HG03460 (cell line): ENCODE data around the gene BICRAL.
"Not testable (repeated sequence)": the region's sequence is repeated elsewhere in the genome, so short reads cannot be mapped to it uniquely, and the experiment has no call there.

Source experiments
- ATAC-seq: cut with Tn5 transposase; IDR thresholded peaks from one replicate; pipeline ENCODE4 v1.9.1; 2021; ENCODE audit not compliant: unreplicated experiment

BICRAL gene

GRCh38 chr6:42790549-42791181 lies 8.8 kb downstream of the BICRAL start:
- no peak for ATAC-seq

GRCh38 chr6:42791706-42792320 lies 10.0 kb downstream of the BICRAL start:
- no peak for ATAC-seq

- no peak for ATAC-seq
These were observed 13.8 kb downstream of the BICRAL start for GRCh38 chr6:42795651-42796050.

- no peak for ATAC-seq
These were observed 14.3 kb downstream of the BICRAL start for GRCh38 chr6:42796171-42796570.

DNA sequence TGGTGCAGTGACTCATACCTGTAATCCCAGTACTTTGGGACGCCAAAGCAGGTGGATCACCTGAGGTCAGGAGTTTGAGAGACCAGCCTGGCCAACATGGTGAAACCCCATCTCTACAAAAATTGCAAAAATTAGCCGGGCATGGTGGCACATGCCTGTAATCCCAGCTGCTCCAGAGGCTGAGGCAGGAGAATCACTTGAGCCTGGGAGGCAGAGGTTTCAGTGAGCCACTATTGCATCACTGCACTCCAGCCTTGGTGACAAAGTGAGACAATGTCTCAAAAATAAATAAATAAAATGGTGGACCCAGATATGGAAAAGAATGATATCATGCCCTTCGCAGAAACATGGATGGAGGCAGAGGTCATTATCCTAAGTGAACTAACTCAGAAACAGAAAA lies 15.8 kb downstream of the BICRAL start:
- ATAC-seq = not testable (repeated sequence)

DNA sequence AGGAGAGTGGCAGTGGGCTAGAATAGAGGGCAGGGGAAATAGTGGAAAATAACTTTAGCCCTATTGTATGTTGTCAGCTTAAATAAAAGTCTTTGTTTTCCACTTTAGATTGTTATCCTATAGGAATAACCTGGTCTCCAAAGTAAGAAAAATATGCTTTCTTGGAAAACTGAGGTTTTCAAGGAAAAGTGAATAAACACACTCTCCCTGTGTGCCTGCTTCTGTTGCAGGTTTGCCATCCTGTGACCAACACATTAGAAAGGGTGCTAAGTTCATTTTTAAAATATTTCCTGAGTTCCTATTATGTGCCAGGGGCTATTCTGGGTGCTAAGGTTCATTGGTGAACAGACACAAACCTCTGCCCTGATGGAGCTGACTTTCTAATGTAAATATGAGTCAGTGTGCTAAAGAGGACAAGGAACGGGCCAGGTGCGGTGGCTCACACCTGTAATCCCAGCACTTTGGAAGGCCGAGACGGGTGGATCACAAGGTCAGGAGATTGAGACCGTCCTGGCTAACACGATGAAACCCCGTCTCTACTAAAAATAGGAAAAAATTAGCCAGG lies 23.5 kb downstream of the BICRAL start:
- ATAC-seq = no peak

DNA sequence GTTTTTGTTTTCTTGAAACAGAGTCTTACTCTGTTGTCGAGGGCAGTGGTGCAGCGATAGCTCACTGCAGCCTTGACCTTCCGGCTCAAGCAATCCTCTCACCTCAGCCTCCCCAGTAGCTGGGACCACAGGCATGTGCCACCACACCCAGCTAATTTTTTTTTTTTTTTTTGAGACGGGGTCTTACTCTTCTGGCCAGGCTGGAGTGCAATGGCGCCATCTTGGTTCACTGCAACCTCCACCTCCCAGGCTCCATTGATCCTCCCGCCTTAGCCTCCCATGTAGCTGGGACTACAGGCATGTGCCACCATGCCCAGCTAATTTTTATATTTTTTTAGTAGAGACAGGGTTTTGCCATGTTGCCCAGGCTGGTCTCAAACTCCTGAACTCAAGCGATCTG lies 24.5 kb downstream of the BICRAL start:
- ATAC-seq = not testable (repeated sequence)

GRCh38 chr6:42808492-42809483 lies 26.9 kb downstream of the BICRAL start:
- no peak for ATAC-seq

- no peak for ATAC-seq
These were observed 31.3 kb downstream of the BICRAL start for GRCh38 chr6:42813074-42813645.

DNA sequence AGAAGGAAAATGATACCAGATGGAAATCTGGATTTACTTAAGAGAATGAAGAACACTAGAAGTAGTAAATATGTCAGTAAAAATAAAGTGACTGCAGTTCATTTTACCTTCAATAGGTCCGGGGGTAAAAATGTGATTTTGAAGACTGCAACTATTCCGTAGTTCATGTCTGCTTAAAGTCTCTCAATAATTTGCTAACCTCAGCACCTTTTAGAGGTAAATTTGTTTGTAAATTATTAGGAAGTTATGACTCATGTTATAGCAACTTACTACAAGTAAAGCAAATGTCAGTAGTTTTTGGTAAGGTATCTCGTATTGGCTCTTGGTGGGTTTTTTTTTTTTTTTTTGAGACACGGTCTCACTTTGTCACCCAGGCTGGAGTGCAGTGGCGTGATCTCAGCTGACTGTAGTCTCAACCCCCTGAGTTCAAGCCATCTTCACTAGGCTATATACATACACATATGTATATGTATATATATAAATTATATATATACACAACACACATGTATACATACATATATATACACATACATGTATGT lies 32.1 kb downstream of the BICRAL start:
- no peak for ATAC-seq

DNA sequence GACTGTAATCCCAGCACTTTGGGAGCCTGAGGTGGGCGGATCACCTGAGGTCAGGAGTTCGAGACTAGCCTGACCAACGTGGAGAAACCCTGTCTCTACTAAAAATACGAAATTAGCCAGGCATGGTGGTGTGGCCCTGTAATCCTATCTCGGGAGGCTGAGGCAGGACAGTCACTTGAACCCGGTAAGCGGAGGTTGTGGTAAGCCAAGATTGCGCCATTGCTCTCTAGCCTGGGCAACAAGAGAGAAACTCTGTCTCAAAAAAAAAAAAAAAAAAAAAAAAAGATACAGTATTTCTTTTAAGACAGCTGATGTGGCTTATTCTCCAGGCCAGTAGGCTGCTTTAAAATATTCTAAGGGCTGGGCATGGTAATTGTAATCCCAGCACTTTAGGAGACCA lies 33.9 kb downstream of the BICRAL start:
- not testable (repeated sequence) for ATAC-seq

DNA sequence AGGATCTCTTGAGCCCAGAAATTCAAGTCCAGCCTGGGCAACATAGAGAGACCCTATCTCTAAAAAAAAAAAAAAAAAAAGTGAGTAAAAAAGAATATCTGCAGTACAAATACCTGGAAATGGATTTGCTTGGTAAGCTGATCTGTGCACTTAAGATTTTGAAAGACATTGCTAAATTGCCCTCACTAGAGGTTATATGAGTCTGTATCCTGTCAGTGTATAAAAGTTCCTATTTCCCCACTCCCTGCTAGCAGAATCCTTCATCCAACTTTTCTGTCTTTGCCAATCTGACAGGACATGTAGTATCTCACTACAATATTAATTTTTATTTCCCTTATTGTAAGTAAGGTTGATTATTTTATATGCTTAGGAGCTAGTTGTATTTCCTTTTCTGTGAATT lies 36.1 kb downstream of the BICRAL start:
- no peak for ATAC-seq

GRCh38 chr6:42818416-42818815 lies 36.6 kb downstream of the BICRAL start:
- ATAC-seq = no peak

DNA sequence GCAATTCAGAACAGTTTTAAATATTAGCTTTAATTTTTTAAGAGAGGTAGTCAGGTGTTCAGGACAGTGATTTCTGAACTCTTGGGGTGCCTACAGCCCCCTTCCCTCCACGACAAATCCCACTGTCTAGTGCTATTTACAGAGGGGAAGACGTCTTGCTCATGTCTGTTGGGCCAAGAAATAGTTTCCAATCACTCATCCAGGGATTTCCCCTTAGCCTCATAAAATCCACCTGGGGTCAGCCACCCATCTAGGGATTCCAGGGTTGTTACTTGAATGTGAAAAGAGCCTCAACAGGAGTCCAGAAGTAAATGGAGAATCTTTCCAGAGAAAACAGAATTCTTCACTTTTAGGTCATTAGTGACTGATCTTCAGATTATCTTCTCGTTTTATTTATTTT lies 37.0 kb downstream of the BICRAL start:
- ATAC-seq = no peak

DNA sequence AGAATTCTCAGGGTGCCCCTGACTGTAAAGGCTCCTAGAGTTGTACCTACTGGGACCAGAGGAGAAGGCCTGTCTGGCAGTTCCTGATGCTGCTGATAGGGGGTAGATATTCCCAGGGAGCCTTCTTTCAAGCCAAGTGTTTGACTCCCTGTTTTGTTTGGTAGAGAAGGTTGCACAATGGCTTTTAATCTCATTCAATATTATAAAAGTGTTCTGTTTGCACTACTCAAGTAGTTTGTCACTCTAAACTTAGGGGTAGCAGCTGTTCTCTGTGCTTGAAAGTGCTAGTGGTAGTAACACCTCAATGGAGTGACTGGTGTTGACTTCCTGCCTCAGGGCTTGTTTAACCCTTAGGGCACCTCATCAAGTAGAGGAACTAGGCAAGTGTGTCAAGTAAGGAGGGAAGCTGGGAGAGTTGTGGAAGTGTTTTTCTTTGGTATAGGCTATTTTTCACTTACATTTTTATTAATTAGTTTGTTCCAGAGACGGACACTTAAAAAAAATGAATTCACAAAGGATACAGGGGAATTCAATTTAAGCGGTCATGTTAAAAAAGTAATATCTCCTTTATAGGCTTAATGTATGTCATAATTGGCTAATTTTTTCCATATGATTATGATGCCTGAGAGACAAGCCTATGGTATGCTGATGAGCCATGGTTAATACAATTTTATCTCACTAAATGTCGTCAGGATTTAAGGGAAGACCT lies 38.1 kb downstream of the BICRAL start:
- ATAC-seq = no peak

GRCh38 chr6:42820512-42821340 lies 38.9 kb downstream of the BICRAL start:
- ATAC-seq = no peak

DNA sequence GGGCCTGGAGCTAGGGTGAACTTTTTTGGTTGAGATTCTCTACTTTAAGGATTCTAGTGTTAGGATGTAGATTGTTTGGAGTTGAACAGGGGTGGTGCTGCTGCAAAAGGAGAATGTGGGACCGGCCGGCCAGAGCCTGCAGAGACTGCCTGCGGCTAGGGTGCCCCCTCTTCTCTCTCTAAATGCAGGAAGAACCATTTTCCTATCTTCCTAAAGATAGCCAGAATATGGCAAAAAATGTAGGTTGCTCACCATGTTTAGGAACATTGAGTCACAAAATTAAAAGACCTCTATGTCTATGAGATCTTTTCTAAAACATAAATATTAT lies 39.5 kb downstream of the BICRAL start:
- no peak for ATAC-seq

DNA sequence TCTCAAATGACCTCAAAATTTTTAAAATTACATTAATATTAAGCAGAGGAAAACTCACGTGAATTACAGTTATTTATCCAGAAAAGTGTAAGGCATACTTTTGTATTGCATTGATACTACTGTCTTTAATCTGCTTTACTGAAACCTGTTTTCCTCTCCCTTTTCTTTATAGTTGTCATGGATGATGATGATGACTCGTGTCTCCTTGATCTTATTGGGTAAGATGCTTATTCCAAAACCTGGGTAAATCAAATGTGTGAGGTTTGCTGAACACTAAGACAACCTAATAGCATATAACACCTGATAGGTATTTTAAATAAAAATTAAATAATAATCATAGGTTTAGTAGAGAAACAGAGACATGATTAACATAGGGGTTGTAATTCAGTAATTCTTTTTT lies 40.0 kb downstream of the BICRAL start:
- ATAC-seq = no peak

DNA sequence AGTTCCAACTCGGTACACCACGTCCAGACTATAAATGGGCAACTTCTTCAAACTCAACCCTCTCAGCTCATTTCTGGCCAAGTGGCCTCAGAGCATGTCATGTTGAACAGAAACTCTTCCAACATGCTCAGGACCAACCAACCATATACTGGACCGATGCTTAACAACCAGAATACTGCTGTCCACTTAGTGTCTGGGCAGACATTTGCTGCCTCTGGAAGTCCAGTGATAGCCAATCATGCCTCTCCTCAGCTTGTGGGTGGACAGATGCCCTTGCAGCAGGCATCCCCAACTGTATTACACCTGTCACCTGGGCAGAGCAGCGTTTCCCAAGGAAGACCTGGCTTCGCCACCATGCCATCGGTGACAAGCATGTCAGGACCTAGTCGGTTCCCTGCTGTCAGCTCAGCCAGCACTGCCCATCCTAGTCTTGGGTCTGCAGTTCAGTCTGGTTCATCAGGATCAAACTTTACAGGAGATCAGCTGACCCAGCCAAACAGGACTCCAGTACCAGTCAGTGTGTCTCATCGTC lies 47.8 kb downstream of the BICRAL start:
- no peak for ATAC-seq
